SK-N-SH treated with all-trans-retinoic acid at 6 μM for 48 hours (cell line): ENCODE results near the gene MAPK4.

ENCODE experiments used
- ATAC-seq: fragments of 200-7000 bp; cut with Tn5 transposase; 3 replicates; pipeline ENCODE4 v1.9.1; 2020; ENCODE audit warnings: mild to moderate bottlenecking, moderate library complexity
- ARNTL ChIP-seq: fragments of 450-650 bp; formaldehyde crosslinking; IDR thresholded peaks from 2 replicates; pipeline ENCODE4 v1.5.0; 2020; ENCODE audit warnings: low read depth, mild to moderate bottlenecking, moderate library complexity, borderline replicate concordance
- CREB5 ChIP-seq: fragments of 250-450 bp; sonication (Bioruptor Pico); IDR thresholded peaks from 2 replicates; pipeline ENCODE4 v1.5.1; 2020; ENCODE audit warnings: low read depth, mild to moderate bottlenecking, moderate library complexity
- CSDC2 ChIP-seq: fragments of 250-450 bp; sonication (Bioruptor Pico); IDR thresholded peaks from 2 replicates; pipeline ENCODE4 v1.5.0; 2020; ENCODE audit warnings: mild to moderate bottlenecking, moderate library complexity
- CSRNP3 ChIP-seq: fragments of 250-450 bp; sonication (Bioruptor Pico); IDR thresholded peaks from 2 replicates; pipeline ENCODE4 v1.5.1; 2021; ENCODE audit warnings: mild to moderate bottlenecking, moderate library complexity
- ESRRG ChIP-seq: fragments of 250-450 bp; sonication (Bioruptor Pico); IDR thresholded peaks from 2 replicates; pipeline ENCODE4 v1.6.1; 2021; ENCODE audit warnings: mild to moderate bottlenecking
- ISL1 ChIP-seq: fragments of 250-450 bp; sonication (Bioruptor Pico); IDR thresholded peaks from 2 replicates; pipeline ENCODE4 v2.1.2; 2022; ENCODE audit warnings: mild to moderate bottlenecking, moderate library complexity
- OSR1 ChIP-seq: fragments of 250-450 bp; sonication (Bioruptor Pico); IDR thresholded peaks from 2 replicates; pipeline ENCODE4 v1.8.0; 2022; ENCODE audit warnings: moderate library complexity, mild to moderate bottlenecking, inconsistent platforms
- PATZ1 ChIP-seq: fragments of 250-450 bp; sonication (Bioruptor Pico); IDR thresholded peaks from 2 replicates; pipeline ENCODE4 v1.8.0; 2020; ENCODE audit warnings: mild to moderate bottlenecking, moderate library complexity, borderline replicate concordance
- POU6F1 ChIP-seq: fragments of 250-450 bp; sonication (Bioruptor Pico); IDR thresholded peaks from 2 replicates; pipeline ENCODE4 v1.8.0; 2021; ENCODE audit warnings: low read depth, mild to moderate bottlenecking, moderate library complexity, borderline replicate concordance
- PPARA ChIP-seq: fragments of 250-450 bp; sonication (Bioruptor Pico); IDR thresholded peaks from 2 replicates; pipeline ENCODE4 v1.5.0; 2020; ENCODE audit warnings: mild to moderate bottlenecking, borderline replicate concordance
- RARB ChIP-seq: fragments of 250-450 bp; sonication (Bioruptor Pico); IDR thresholded peaks from 2 replicates; pipeline ENCODE4 v1.8.0; 2021; ENCODE audit warnings: mild to moderate bottlenecking, moderate library complexity
- SNAI2 ChIP-seq: fragments of 250-450 bp; sonication (Bioruptor Pico); IDR thresholded peaks from 2 replicates; pipeline ENCODE4 v1.5.0; 2020; ENCODE audit warnings: mild to moderate bottlenecking, moderate library complexity
- TCF4 ChIP-seq: fragments of 250-450 bp; sonication (Bioruptor Pico); IDR thresholded peaks from 2 replicates; pipeline ENCODE4 v1.8.0; 2021; ENCODE audit warnings: mild to moderate bottlenecking, moderate library complexity, borderline replicate concordance
- TOX ChIP-seq: fragments of 250-450 bp; sonication (Bioruptor Pico); IDR thresholded peaks from 2 replicates; pipeline ENCODE4 v1.8.0; 2021; ENCODE audit warnings: mild to moderate bottlenecking, moderate library complexity, borderline replicate concordance
- TSHZ2 ChIP-seq: fragments of 250-450 bp; sonication (Bioruptor Pico); IDR thresholded peaks from 2 replicates; pipeline ENCODE4 v1.5.0; 2020; ENCODE audit warnings: mild to moderate bottlenecking, moderate library complexity
- ZC3H10 ChIP-seq: fragments of 250-450 bp; sonication (Bioruptor Pico); IDR thresholded peaks from 2 replicates; pipeline ENCODE4 v1.5.1; 2021; ENCODE audit warnings: mild to moderate bottlenecking, moderate library complexity
- ZFP3 ChIP-seq: fragments of 250-450 bp; sonication (Bioruptor Pico); IDR thresholded peaks from 2 replicates; pipeline ENCODE4 v1.5.0; 2020; ENCODE audit warnings: mild to moderate bottlenecking, moderate library complexity
- ZFP30 ChIP-seq: fragments of 450-650 bp; formaldehyde crosslinking; IDR thresholded peaks from 2 replicates; pipeline ENCODE4 v1.5.0; 2022; ENCODE audit warnings: mild to moderate bottlenecking, moderate library complexity
- ZNF565 ChIP-seq: fragments of 450-650 bp; formaldehyde crosslinking; conservative IDR thresholded peaks from 2 replicates; pipeline ENCODE4 v1.5.0; 2020; ENCODE audit warnings: low read depth, mild to moderate bottlenecking, moderate library complexity
- ZNF70 ChIP-seq: fragments of 450-650 bp; formaldehyde crosslinking; IDR thresholded peaks from 2 replicates; pipeline ENCODE4 v1.5.0; 2020; ENCODE audit warnings: mild to moderate bottlenecking, moderate library complexity
- ZNF8 ChIP-seq: fragments of 450-650 bp; formaldehyde crosslinking; IDR thresholded peaks from 2 replicates; pipeline ENCODE4 v1.5.0; 2020; ENCODE audit warnings: mild to moderate bottlenecking, moderate library complexity

MAPK4 gene

GRCh38 chr18:50737127-50737526, 177.2 kb downstream of the MAPK4 start:
- ATAC-seq, result no peak
- TF ChIP-seq OSR1 (CRISPR knock-in tag) (no peak), TSHZ2 (CRISPR knock-in tag) (no peak), ARNTL (CRISPR knock-in tag) (no peak), ZFP3 (CRISPR knock-in tag) (no peak), ZNF70 (CRISPR knock-in tag) (no peak), CSDC2 (CRISPR knock-in tag) (no peak), ZC3H10 (CRISPR knock-in tag) (no peak), SNAI2 (CRISPR knock-in tag) (no peak)

GRCh38 chr18:50738098-50738757, 178.3 kb downstream of the MAPK4 start:
- TF ChIP-seq SNAI2 (CRISPR knock-in tag) (no peak), PPARA (CRISPR knock-in tag) (no peak), ZFP3 (CRISPR knock-in tag) (no peak), PATZ1 (no peak), TOX (CRISPR knock-in tag) (no peak), RARB (CRISPR knock-in tag) (no peak), ZNF8 (no peak), ARNTL (CRISPR knock-in tag) (no peak), ZFP30 (no peak), CREB5 (no peak), ISL1 (no peak), ZNF70 (CRISPR knock-in tag) (no peak)
- TF ChIP-seq, all 23 proteins: peak for 0
- no peak for ATAC-seq

GRCh38 chr18:50742952-50743351, 183.1 kb downstream of the MAPK4 start:
- TF ChIP-seq ZNF565 (CRISPR knock-in tag) (no peak), SNAI2 (CRISPR knock-in tag) (no peak), ISL1 (no peak), RARB (CRISPR knock-in tag) (no peak), CSRNP3 (no peak)
- no peak for ATAC-seq

GRCh38 chr18:50744253-50744652, 184.4 kb downstream of the MAPK4 start:
- no peak for ATAC-seq
- TF ChIP-seq POU6F1 (CRISPR knock-in tag) (no peak), ZC3H10 (CRISPR knock-in tag) (no peak), ARNTL (CRISPR knock-in tag) (no peak), ISL1 (no peak), CREB5 (no peak), ESRRG (CRISPR knock-in tag) (no peak), OSR1 (CRISPR knock-in tag) (no peak), TSHZ2 (CRISPR knock-in tag) (no peak), ZNF8 (no peak), PPARA (CRISPR knock-in tag) (no peak), CSDC2 (CRISPR knock-in tag) (no peak), SNAI2 (CRISPR knock-in tag) (no peak), ZFP3 (CRISPR knock-in tag) (no peak), ZFP30 (no peak), ZNF70 (CRISPR knock-in tag) (no peak), TCF4 (CRISPR knock-in tag) (no peak)
